ENCODE measurements around the gene MTCL3.

MTCL3 gene

GRCh38 chr6:127464881-127465459 is 54.2 kb downstream of the MTCL3 start:
- 11% methylated on average over 3 of the region's 3 CpGs for WGBS (ENCODE audit: missing lambda C conversion rate)
- Histone ChIP-seq H3K27ac (no peak overlapping the region), H3K4me2 (no peak overlapping the region), H3K9me3 (no peaks in the 10 kb centered on the region), H3K4me1 (no peaks in the 10 kb centered on the region), H3K4me3 (no peak overlapping the region)
- ChIA-PET POLR2A (no interaction called here), CTCF (interaction anchor here (0.6 to 3.1 kb wide), 9 partner anchors 15 to 163 kb away, joined by 3 to 49 read pairs (median 5); no protein-coding TSS in a partner anchor)
- ATAC-seq (peak; percentile 98), DNase-seq (ENCODE audit: low read depth in 1 of 2, low spot score in 1 of 2) (peak; percentile 55 to 58), FAIRE-seq (no peak)
- TF ChIP-seq ATOH8 (CRISPR knock-in tag; IDR thresholded peaks at IDR 0.05; ENCODE audit: low read depth), result no peak
- TF ChIP-seq SMC3 (IDR thresholded peaks at IDR 0.05), result peak; percentile 90
- no peak for TF ChIP-seq HMGXB4 (CRISPR knock-in tag; IDR thresholded peaks at IDR 0.05; ENCODE audit: borderline replicate concordance)
- peak; percentile 76 for TF ChIP-seq CTCF (IDR thresholded peaks at IDR 0.05)
- TF ChIP-seq CBX2 (IDR thresholded peaks at IDR 0.05; ENCODE audit: borderline replicate concordance, low read depth), result no peak
- TF ChIP-seq ZSCAN20 (CRISPR knock-in tag; IDR thresholded peaks at IDR 0.05), result no peak
- TF ChIP-seq RAD21 (conservative IDR thresholded peaks at IDR 0.05 in 1 of 2, IDR thresholded peaks at IDR 0.05 in 1 of 2), result peak; percentile 78 to 85
- TF ChIP-seq PBX3 (IDR thresholded peaks at IDR 0.05), result no peak
- no peak for TF ChIP-seq JUN (IDR thresholded peaks at IDR 0.05)
- no peak for TF ChIP-seq REST (IDR thresholded peaks at IDR 0.05)
- TF ChIP-seq HOXA7 (CRISPR knock-in tag; IDR thresholded peaks at IDR 0.05), result no peak
- no peak for TF ChIP-seq POLR2AphosphoS2 (conservative IDR thresholded peaks at IDR 0.05; ENCODE audit: low read length)

GRCh38 chr6:127464161-127464880 is 54.8 kb downstream of the MTCL3 start:
- H3K4me1 ChIP-seq, result no peaks in the 10 kb centered on the region
- FAIRE-seq (no peak), DNase-seq (ENCODE audit: low read depth in 1 of 2, low spot score in 1 of 2) (no peak), ATAC-seq (no peak)
- H3K9me3 ChIP-seq, result no peaks in the 10 kb centered on the region
- ChIA-PET CTCF (interaction anchor here (0.6 to 3.2 kb wide), 10 partner anchors 9 to 162 kb away, joined by 3 to 49 read pairs (median 4); no protein-coding TSS in a partner anchor), POLR2A (no interaction called here)
- no peak overlapping the region for H3K4me3 ChIP-seq
- H3K27ac ChIP-seq, result no peak overlapping the region
- no peak overlapping the region for H3K4me2 ChIP-seq
- WGBS (ENCODE audit: missing lambda C conversion rate), result 46% methylated on average over 6 of the region's 6 CpGs
- no peak for TF ChIP-seq RFX5 (IDR thresholded peaks at IDR 0.05)
- TF ChIP-seq HOXB5 (CRISPR knock-in tag; IDR thresholded peaks at IDR 0.05), result no peak
- TF ChIP-seq PBX3 (IDR thresholded peaks at IDR 0.05), result no peak
- TF ChIP-seq POLR2AphosphoS2 (conservative IDR thresholded peaks at IDR 0.05; ENCODE audit: low read length), result no peak
- TF ChIP-seq KDM1A (IDR thresholded peaks at IDR 0.05; ENCODE audit: low read depth), result no peak
- TF ChIP-seq EHF (CRISPR knock-in tag; IDR thresholded peaks at IDR 0.05), result no peak
- no peak for TF ChIP-seq USF2 (IDR thresholded peaks at IDR 0.05)
- TF ChIP-seq SMC3 (IDR thresholded peaks at IDR 0.05), result no peak
- no peak for TF ChIP-seq POLR2A (IDR thresholded peaks at IDR 0.05; ENCODE audit: low read length)
- no peak for TF ChIP-seq TFCP2L1 (CRISPR knock-in tag; IDR thresholded peaks at IDR 0.05)
